IPS-18a (cell line): ENCODE results near the gene PRSS22.

Experiments used
- H3K27ac ChIP-seq: one replicate; pipeline ENCODE4 v1.5.1; 2013; ENCODE audit warnings: low read length
- H3K27me3 ChIP-seq: one replicate; pipeline ENCODE4 v1.6.1; 2013; ENCODE audit warnings: mild to moderate bottlenecking, low read length; ENCODE audit not compliant: control insufficient read depth, insufficient read depth
- H3K36me3 ChIP-seq: one replicate; pipeline ENCODE4 v1.6.1; 2013; ENCODE audit warnings: low read depth, low read length; ENCODE audit not compliant: control insufficient read depth
- H3K4me1 ChIP-seq: one replicate; pipeline ENCODE4 v1.6.1; 2013; ENCODE audit warnings: low read depth, low read length; ENCODE audit not compliant: control insufficient read depth
- H3K4me3 ChIP-seq: one replicate; pipeline ENCODE4 v1.5.1; 2013; ENCODE audit warnings: low read length
- H3K9ac ChIP-seq: one replicate; pipeline ENCODE4 v1.6.1; 2013; ENCODE audit warnings: mild to moderate bottlenecking, low read length, moderate library complexity
- H3K9me3 ChIP-seq: one replicate; pipeline ENCODE4 v1.6.1; 2013; ENCODE audit warnings: low read depth, low read length; ENCODE audit not compliant: control insufficient read depth

The PRSS22 gene

DNA sequence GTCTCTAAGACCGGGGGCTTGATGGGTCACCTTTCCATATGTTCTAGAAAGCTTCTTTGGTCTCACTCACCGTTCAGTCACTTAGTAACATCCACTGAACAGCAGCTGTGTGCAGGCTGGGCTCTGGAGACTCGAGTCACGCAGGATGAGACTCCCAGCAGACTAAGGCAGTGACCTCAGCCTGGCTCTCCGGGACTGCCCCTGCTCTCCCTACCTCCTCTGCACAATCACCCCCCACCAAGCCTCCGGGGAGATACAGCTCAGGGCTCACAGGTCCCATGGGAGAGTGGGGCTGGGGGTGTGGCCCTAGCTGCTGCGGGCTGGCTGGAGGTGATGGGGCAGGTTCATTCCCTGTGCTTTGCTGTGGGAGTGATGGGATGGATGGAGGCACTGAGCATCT lies 39.1 kb upstream of the PRSS22 start:
- Histone ChIP-seq H3K4me3 (no peak overlapping the region), H3K9me3 (no peaks in the 10 kb centered on the region), H3K27ac (no peak overlapping the region), H3K9ac (no peak overlapping the region), H3K4me1 (no peaks in the 10 kb centered on the region), H3K27me3 (no peaks in the 10 kb centered on the region), H3K36me3 (no peaks in the 10 kb centered on the region)

DNA sequence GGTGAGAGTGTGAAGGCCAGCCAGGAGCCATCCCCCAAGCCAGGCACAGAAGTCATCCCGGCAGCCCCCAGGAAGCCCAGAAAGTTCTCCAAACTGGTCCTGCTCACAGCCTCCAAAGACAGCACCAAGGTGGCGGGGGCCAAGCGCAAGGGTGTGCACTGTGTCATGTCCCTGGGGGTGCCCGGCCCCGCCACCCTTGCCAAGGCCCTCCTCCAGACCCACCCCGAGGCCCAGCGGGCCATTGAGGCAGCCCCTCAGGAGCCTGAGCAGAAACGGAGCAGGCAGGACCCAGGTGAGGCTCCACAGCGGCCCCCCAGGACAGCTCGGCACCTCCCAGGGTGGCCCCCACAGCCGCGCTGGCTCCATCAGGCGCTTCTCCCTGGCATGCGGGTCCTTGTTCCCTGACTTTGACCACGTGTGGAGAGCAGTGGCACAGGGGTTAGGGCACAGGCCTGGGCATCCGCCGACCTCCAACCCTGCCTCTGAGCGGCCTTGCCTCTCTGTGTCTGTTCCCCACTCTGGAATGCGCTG lies 38.6 kb upstream of the PRSS22 start:
- H3K9ac ChIP-seq = no peak overlapping the region
- no peaks in the 10 kb centered on the region for H3K27me3 ChIP-seq
- no peak overlapping the region for H3K4me3 ChIP-seq
- no peaks in the 10 kb centered on the region for H3K4me1 ChIP-seq
- no peak overlapping the region for H3K27ac ChIP-seq
- no peaks in the 10 kb centered on the region for H3K9me3 ChIP-seq
- no peaks in the 10 kb centered on the region for H3K36me3 ChIP-seq

DNA sequence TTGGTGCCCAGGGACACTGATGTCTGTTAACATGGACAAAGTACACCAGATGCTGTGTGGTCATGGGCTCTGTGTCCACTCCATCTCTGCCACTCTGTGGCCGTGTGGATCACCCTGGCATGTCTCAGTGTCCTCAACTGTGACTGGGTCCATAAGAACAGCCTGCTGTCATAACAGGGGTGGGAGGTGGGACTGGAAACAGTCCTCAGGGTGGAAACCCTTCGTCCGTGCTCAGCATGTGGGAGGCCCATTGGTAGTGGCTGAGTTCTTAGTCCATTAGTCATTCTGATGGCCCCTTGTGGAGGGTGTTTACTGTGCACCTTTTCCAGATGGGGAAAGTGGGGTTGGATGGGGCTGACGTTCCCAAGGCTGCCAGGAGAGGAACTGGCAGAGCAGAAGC lies 37.8 kb upstream of the PRSS22 start:
- Histone ChIP-seq H3K27ac (no peak overlapping the region), H3K4me3 (no peak overlapping the region), H3K9ac (no peak overlapping the region), H3K4me1 (peaks cover 3% of the 10 kb centered on the region), H3K9me3 (no peaks in the 10 kb centered on the region), H3K36me3 (no peaks in the 10 kb centered on the region), H3K27me3 (no peaks in the 10 kb centered on the region)

DNA sequence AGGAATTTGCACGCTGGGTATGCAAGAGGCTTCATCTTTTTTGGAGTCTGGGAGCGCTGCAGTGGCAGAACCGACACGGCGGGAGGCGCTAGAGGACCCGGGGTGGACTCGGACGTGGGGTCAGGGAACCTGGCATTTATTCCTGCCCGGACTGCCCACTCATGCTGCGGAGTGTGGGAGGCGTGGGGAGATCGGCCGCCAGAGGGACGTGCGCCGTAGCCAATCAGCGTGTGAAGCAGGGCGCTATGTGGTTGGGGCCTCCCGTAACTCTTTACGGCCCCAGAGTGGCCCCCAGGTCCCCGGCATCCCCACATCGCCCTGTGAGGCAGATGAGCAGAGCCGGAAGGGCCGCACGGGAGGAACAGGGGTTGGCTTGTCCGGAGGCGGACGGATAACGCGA lies 36.3 kb upstream of the PRSS22 start:
- Histone ChIP-seq H3K4me1 (peaks cover 3% of the 10 kb centered on the region), H3K27ac (no peak overlapping the region), H3K36me3 (no peaks in the 10 kb centered on the region), H3K27me3 (no peaks in the 10 kb centered on the region), H3K4me3 (no peak overlapping the region), H3K9me3 (no peaks in the 10 kb centered on the region), H3K9ac (no peak overlapping the region)

DNA sequence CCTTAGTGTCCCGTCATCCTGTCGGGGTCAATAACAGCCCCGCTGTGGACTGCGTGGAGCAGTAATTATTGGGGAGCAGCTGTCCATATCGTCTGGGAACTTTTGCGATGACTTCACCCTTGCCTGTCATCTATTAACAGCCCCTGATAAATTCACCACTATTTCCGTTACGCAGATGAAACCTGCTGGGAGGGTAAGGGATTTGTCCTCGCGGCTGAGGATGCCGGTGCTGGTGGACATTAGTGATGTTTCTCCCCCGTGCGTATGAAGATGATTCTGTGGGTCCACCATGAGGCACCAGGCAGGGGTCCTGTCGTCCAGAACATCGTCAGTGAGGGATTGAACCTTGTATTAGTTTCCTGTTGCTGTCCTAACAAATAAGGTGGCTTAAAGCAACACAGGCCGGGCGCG lies 26.1 kb upstream of the PRSS22 start:
- no peak overlapping the region for H3K27ac ChIP-seq
- H3K27me3 ChIP-seq = peaks cover 12% of the 10 kb centered on the region
- no peak overlapping the region for H3K9ac ChIP-seq
- H3K36me3 ChIP-seq = no peaks in the 10 kb centered on the region
- H3K9me3 ChIP-seq = no peaks in the 10 kb centered on the region
- H3K4me3 ChIP-seq = peak overlapping the region; percentile 83
- no peaks in the 10 kb centered on the region for H3K4me1 ChIP-seq

DNA sequence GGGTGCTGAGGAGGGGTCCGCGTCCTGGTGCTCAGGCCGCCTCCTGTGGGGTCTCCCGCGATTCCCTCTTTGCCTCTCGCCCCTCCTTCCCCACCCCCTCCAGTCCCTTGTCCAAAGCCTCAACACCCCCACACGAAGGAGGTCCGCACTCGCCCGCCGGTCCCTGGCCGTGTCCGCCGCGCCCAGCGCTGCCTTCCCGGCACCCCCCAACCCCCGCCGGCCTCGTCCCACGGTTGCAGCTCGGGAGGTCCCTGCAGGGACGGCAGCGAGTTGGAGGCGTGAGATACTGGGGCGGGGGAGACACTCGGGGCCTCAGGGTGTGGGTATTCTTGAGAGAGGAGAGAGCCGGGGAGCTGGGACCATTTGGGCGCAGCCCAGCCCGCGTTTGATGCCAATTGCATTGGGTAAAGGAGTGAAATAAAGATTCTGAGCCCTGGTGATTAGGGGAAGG lies 25.5 kb upstream of the PRSS22 start:
- Histone ChIP-seq H3K4me3 (peak overlapping the region; percentile 83), H3K4me1 (no peaks in the 10 kb centered on the region), H3K36me3 (no peaks in the 10 kb centered on the region), H3K27me3 (peaks cover 12% of the 10 kb centered on the region), H3K9me3 (no peaks in the 10 kb centered on the region), H3K9ac (peak overlapping the region; percentile 58), H3K27ac (no peak overlapping the region)

DNA sequence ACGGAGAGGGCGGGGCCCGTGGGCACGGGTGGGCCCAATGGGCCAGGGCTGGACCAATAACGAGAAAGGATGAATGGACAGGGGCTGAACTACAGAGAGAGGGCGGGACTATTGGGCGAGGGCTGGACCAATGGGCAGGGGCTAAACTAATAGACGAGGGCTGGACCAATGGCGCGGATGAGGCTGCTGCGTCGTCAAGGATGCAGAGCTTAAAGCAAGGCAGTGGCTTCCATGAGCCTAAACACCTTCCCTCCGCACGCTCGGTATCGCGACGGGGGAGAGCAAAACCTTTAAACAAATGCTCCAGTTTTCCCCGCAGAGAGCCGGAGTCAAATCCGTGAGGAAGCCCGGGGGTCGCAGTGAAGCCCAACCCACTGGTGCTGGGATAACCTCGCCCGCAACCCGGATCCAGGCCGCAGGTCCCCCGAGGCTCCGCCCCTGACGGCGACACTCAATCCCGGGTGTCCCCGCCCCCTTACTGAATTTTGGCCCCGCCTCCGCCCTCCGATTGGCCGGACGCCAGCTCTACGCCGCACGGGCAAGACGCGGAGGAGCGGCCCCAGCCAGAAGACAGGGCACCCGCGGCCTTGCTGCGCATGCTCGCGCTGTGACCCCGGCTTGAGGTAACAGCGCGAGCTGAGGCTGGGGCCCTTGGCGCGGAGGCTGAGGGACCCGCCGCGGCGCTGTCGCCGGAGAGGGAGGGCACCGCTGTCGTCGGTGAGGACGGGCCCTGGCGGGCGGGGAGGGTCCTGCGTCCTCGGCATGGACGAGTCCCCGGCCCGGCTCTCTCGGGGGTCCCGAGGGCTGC lies 24.9 kb upstream of the PRSS22 start, which contains the start of gene FLYWCH2:
Gene FLYWCH2, plus strand, starts transcription at position 566 of the 808 bp plus-strand sequence. CDS start 13,235 bp downstream, outside the sequence.
- Histone ChIP-seq H3K9me3 (no peaks in the 10 kb centered on the region), H3K4me1 (no peaks in the 10 kb centered on the region), H3K27me3 (peaks cover 12% of the 10 kb centered on the region), H3K4me3 (peak within 1 kb of the TSS; percentile 83), H3K36me3 (no peaks in the 10 kb centered on the region), H3K27ac (peak within 1 kb of the TSS; percentile 41), H3K9ac (peak within 1 kb of the TSS; percentile 58)

DNA sequence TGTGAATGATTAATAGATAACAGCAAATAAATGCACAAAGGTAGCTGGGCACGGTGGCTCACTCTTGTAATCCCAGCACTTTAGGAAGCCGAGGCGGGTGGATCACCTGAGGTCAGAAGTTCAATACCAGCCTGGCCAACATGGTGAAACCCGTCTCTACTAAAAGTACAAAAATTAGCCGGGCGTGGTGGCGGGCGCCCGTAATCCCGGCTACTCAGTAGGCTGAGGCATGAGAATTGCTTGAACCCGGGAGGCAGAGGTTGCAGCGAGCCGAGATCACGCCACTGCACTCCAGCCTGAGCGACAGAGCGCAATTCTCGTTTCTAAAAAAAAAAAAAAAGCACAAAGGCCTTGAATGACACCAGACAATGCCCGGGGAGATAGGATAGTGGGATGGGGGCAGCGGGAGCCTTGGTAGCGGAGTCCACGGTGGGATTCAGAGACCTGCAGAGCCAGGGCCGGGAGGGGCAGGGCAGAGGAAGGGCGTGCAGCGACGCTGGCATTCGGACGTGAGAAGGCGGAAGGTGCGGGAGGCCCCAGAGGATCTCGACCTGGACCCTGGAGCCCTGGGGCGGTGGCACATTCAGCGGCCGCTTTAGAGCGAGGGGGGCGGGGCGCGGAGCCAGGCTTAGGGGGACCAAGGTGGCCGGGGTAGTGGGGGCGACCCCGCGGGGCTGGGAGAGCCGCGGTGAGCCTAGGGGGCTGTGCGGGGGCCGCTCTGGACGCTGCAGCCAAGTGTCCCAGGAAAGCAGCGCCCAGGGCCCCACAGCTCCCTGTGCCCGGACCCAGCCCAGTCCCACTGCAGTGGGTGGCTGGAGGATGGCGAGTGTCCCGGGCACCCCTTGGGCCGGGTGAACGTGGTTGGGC lies 24.0 kb upstream of the PRSS22 start:
- Histone ChIP-seq H3K9me3 (no peaks in the 10 kb centered on the region), H3K4me1 (no peaks in the 10 kb centered on the region), H3K27ac (no peak overlapping the region), H3K36me3 (no peaks in the 10 kb centered on the region), H3K4me3 (peak overlapping the region; percentile 83), H3K9ac (no peak overlapping the region), H3K27me3 (peaks cover 12% of the 10 kb centered on the region)

DNA sequence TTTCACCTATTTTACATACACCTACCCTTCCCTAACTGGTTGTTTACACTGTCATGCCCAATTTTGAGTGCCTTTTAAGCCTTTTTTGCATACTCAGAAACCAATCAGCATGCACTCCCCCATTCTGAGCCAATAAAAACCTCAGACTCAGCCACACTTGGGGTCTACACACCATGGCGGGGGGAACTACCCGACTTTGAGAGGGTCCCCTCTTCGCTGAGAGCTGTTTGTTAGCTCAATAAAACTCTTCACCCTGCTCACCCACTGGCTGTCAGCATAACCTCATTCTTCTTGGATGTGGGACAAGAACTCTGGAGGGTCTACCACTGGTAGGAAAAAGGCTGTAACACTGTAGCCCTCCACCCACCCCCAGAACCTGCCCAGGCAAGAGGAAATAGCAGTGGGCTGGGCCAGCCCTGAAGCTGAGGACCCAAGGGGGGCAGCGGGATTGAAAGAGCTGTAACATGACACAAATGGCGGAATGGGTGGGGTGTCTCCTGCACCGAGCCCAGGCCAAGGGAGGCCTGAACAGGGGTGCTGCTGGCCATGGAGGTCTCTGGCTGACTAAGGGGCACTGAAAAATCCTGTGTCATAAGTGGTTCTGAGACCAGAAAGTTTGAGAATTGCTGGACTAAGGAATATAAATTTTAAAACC lies 22.0 kb upstream of the PRSS22 start:
- H3K9ac ChIP-seq = no peak overlapping the region
- no peaks in the 10 kb centered on the region for H3K36me3 ChIP-seq
- no peaks in the 10 kb centered on the region for H3K9me3 ChIP-seq
- no peak overlapping the region for H3K4me3 ChIP-seq
- H3K27me3 ChIP-seq = peaks cover 18% of the 10 kb centered on the region
- no peaks in the 10 kb centered on the region for H3K4me1 ChIP-seq
- no peak overlapping the region for H3K27ac ChIP-seq

DNA sequence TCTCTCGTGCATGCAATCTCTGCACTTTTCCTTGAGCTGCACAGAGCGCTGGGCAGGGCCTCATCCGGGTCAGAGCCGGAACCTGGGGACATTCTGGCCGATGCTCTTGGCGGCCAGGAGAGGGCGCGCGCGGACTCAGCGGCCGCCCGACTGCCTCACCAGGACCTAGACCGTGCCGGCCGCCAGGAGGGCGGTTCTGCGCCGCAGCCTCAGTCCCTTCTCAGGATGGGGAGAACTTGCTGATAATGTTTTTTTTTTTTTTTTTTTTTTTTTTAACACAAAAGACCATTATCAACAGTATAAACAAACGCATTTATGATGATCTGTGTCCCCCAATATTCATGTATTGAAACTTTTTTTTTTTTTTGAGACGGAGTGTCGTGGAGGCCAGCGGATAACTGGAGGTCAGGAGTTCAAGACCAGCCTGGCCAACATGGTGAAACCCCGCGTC lies 17.0 kb upstream of the PRSS22 start:
- no peaks in the 10 kb centered on the region for H3K4me1 ChIP-seq
- H3K9ac ChIP-seq = no peak overlapping the region
- no peaks in the 10 kb centered on the region for H3K36me3 ChIP-seq
- no peak overlapping the region for H3K4me3 ChIP-seq
- H3K27me3 ChIP-seq = peaks cover 35% of the 10 kb centered on the region
- no peaks in the 10 kb centered on the region for H3K9me3 ChIP-seq
- no peak overlapping the region for H3K27ac ChIP-seq
